Activated CD8-positive, alpha-beta memory T cell treated with anti-CD3 and anti-CD28 coated beads, Interleukin-2, amount 50 U/mL, for 24 hours (primary cell): ENCODE results near the gene TBC1D3B.
"Not testable (repeated sequence)": the region's sequence is repeated elsewhere in the genome, so short reads cannot be mapped to it uniquely, and the experiment has no call there.

Experiments
- DNase-seq: peaks from one replicate; pipeline ENCODE4 v3.0.0-alpha.2; 2020; ENCODE audit errors: extremely low read depth

The TBC1D3B gene

GRCh38 chr17:36181446-36182175, 5.2 kb upstream of the TBC1D3B start:
- not testable (repeated sequence) for DNase-seq

- not testable (repeated sequence) for DNase-seq
Measured at GRCh38 chr17:36168836-36169235, 7.6 kb downstream of the TBC1D3B start.

- no peak for DNase-seq
Measured at GRCh38 chr17:36153895-36154610, 22.4 kb downstream of the TBC1D3B start.

DNA sequence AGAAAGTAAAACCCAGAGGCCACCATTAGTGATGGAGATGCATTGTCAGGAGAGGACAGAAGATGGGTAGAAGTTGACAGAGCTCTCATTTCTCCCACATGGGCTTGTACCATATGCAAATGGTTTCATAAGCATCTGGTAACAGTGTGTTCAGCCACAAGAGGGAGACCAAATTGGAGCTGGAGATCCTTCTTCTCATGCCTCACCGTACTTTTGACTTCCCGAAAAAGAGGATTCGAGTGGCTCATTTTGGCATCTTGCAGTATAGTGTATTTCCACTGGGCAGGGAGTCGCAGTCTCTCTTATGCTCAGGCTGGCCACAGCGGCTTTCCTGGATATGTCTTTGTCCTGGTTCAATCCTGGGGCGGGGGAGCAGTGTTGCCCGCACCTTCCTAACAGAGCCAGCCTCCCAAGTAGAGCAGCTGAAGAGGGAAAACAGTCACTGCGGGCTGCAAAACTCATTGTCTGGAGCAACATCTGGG, 23.8 kb downstream of the TBC1D3B start:
- no peak for DNase-seq

GRCh38 chr17:36151891-36152638, 24.4 kb downstream of the TBC1D3B start:
- no peak for DNase-seq

GRCh38 chr17:36149296-36149820, 27.1 kb downstream of the TBC1D3B start:
- DNase-seq = no peak

DNA sequence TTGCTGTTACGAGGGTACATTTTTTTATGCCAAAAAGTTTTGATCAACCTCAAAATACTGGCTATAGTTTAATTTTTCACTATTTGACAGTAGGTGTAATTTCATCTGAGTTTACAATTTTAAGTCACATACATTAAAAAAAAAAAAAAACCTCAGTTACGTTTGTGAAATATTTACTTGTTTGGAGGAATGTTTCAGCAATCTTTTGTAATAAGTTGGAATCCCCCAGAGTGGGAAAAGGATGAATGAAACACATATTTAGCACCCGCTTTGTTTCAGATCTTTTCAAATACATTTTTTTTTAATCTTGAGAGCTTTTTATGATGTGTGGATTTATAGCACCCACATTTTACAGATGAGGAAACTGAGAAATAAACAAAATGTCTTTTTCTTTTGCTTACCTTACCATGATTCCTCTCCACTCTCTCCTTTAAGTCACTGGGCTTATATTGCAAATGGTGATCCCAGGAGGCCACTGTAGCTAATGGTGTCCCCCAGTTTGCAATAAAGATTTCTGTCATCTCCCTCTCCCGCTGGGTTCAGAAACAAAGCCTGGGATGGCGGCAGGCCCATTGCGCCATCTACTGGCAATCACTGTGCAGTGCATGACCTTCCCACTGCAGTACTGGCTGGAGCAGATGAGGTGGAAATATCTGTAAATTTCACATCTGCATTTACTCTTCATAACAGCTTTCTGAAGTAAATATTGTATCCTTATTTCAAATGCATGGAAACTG, 27.7 kb downstream of the TBC1D3B start:
- peak; percentile 21 for DNase-seq

GRCh38 chr17:36147601-36148000, 28.8 kb downstream of the TBC1D3B start:
- DNase-seq = no peak

GRCh38 chr17:36144981-36145729, 31.3 kb downstream of the TBC1D3B start:
- DNase-seq = no peak

DNA sequence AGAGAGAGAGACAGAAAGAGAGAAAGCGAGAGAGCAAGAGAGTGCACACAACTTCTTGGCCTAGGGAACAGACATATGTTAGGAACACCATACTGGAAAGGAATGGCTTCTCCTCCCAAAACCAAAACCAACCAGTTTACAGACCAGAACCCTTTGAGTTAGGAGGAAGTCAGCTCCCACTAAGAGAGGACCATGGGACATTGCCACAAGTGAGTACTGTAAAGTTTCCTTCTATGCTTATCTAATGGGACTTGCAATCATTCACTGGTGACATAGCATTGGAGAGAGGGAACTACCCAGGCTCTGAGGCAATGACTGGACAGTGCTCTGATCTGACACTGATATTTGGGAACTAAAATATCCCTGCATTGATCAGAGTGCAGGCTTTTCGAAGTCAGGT, 32.4 kb downstream of the TBC1D3B start:
- DNase-seq = no peak

DNA sequence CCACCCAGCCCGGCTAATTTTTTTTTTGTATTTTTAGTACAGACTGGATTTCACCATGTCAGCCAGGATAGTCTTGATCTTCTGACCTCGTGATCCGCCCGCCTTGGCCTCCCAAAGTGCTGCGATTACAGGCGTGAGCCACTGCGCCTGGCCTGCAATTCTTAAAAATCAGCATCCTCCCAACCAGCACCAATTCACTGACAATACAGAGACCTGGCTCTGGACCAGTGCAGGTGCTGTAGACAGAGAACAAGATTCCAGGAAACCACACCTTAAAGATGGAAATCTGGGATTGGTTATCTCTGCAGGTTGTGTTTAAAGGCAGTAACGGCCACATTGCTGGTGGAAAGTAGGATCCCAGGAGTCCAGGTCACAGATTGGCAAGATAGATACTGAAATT, 33.6 kb downstream of the TBC1D3B start:
- no peak for DNase-seq

- no peak for DNase-seq
Measured at GRCh38 chr17:36142235-36142634, 34.2 kb downstream of the TBC1D3B start.

DNA sequence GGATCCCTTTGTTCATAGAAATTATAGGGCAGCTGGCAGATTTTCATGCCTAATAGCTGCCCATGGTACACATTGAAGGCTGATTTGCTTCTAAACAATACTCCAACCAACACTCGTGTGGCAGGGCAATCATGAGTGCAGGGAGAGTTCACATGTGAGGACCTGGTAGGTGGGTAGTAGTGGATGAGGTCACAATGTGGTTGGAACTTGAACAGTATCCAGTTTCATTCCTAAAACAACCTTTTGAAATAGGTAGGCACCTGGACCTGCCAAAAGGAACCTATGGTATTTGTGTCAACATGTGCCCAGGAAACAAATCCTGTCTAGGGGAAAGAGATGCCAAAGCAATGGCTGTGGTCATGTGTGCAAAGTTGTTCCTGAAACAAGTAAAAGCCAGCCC, 40.0 kb downstream of the TBC1D3B start:
- no peak for DNase-seq

- no peak for DNase-seq
Measured at GRCh38 chr17:36136036-36136435, 40.4 kb downstream of the TBC1D3B start.

DNA sequence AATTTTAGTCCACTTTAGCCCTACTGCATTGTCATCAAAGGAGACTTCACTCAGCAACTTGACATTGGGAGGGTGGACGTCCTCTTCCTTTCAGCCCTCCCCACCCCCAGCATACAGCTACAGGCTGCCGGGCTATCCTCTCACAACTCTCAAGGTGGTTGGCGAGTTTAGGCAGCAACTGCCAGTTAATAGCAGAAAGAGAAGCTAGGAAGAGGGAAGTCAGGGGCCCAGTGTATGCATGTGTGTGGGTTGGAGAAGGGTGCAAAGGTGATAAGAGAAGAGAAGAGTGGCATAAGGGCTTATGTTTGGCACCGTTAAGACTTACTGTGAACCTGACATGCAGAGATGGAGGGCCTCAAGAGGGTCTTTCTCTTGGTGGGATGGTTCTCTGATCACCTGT, 41.0 kb downstream of the TBC1D3B start:
- no peak for DNase-seq

DNA sequence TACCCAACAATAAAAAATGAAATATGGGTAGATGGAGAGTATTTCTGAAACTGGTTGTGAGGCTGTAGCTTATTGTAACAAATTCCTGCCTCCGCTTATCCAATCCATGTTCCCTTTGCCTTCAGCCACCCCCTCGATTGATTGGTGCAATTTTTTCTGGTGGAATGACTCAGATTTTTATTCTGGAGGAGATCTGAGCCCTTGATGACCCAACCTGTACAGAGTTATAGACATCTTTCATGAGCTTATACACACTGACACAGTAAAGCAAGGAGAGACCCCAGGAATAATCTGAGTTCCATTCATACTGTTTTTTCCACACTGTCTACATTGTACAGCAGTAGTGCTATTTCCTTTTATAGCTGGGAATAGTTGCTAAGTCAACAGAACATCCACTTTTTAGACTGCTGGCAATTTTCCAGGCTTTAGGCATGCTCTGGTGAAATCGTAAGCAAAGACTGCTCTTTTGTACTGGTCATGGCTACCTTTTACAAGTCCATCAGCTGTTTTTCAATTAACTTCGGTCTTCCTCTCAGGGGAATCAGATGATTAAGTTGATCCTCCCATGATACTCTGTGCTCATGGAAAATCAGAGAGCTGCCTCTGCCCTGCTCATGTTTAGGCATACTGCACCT, 42.7 kb downstream of the TBC1D3B start:
- DNase-seq = no peak

- no peak for DNase-seq
Measured at GRCh38 chr17:36132421-36132831, 44.0 kb downstream of the TBC1D3B start.

GRCh38 chr17:36131931-36132330, 44.5 kb downstream of the TBC1D3B start:
- DNase-seq = no peak

GRCh38 chr17:36131421-36131820, 45.0 kb downstream of the TBC1D3B start:
- no peak for DNase-seq

DNA sequence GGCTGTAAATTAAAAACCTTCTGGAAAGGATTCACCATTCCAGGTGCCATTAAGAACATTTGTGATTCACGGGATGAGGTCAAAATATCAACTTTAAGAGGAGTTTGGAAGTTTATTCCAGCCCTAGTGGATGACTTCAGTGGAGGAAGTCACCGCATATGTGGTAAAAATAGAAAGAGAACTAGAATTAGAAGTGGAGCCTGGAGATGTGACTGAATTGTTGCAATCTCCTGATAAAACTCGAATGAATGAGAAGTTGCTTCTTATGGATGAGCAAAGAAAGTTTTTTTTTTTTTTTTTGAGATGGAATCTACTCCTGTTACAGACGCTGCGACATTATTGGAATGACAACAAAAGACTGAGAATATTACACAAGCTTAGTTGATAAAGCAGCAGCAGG, 46.1 kb downstream of the TBC1D3B start:
- no peak for DNase-seq
